K562 (cell line): ENCODE data around the gene PSD2. TPM values are rescaled to one million over a fixed set of nuclear protein-coding genes. Genes with fewer than 3 reads are reported as not detected.
A peak's percentile ranks its signal among the peaks of the same experiment; 100 is the strongest.

Experiments used
- ATAC-seq: fragments of 200-7000 bp; cut with Tn5 transposase; 3 replicates; pipeline ENCODE4 v1.9.1; 2020; ENCODE audit warnings: moderate library complexity
- BruUV-seq: library from RNA; stranded (reverse); fragments of 400-500 nt; replicated peaks from 2 replicates; lab custom pipeline; 2021; lab: Mats Ljungman, UMichigan
- CTCF ChIA-PET: fragments of 300-600 bp; formaldehyde crosslinking; extraction: SDS; loops from one replicate; lab custom pipeline; 2021; ENCODE audit warnings: low intra/inter-chr PET ratio; lab: Yijun Ruan, JAX
- POLR2A ChIA-PET: fragments of 300-600, 350-650 bp; sonication (Branson Sonifier 250); formaldehyde crosslinking; extraction: SDS; loops from one replicate; lab custom pipeline; 2021; ENCODE audit warnings: antibody characterized with exemption, inconsistent platforms; lab: Yijun Ruan, JAX
- DNase-seq, 4 experiments: peaks; one replicate each; pipeline versions ENCODE4 v3.0.0 to v3.0.0-alpha.2; 2011 to 2018; ENCODE audit warnings: low spot score in 3 of 4, mixed read lengths in 3 of 4; ENCODE audit errors: extremely low read depth in 1 of 4
- FAIRE-seq: peaks from 2 replicates; lab custom pipeline; 2011; peaks lifted over from hg19 to GRCh38; lab: Jason Lieb, UNC
- H2AFZ ChIP-seq: 2 replicates; pipeline ENCODE4 v1.6.0; 2011; ENCODE audit warnings: low read depth, low read length, control low read depth, inconsistent platforms
- H3K27ac ChIP-seq: fragments of 200-600 bp; 3 replicates; pipeline ENCODE4 v1.8.0; 2011; ENCODE audit warnings: low read depth, mild to moderate bottlenecking, control low read depth, inconsistent platforms, low read length, moderate library complexity, mixed read lengths; ENCODE audit errors: extremely low read depth
- H3K27me3 ChIP-seq, 2 experiments: fragments of 300-600 bp in 1 of 2; 2 replicates in 1 of 2; 3 replicates in 1 of 2; pipeline versions ENCODE4 v1.6.0 to v1.8.0; 2011; ENCODE audit warnings: inconsistent platforms in 2 of 2, low read length in 2 of 2, mild to moderate bottlenecking in 1 of 2, mixed read lengths in 1 of 2, moderate library complexity in 1 of 2; ENCODE audit not compliant: control insufficient read depth in 2 of 2, insufficient read depth in 2 of 2
- H3K36me3 ChIP-seq: fragments of 300-600 bp; 3 replicates; pipeline ENCODE4 v1.8.0; 2011; ENCODE audit warnings: mild to moderate bottlenecking, low read length, inconsistent platforms; ENCODE audit not compliant: control insufficient read depth, insufficient read depth
- H3K4me1 ChIP-seq, 2 experiments: fragments of 200-600 bp in 1 of 2; replicated peaks in 1 of 2; 2 replicates in 1 of 2; 3 replicates in 1 of 2; pipeline versions ENCODE4 v1.5.1 to v1.8.0; 2011; ENCODE audit warnings: inconsistent platforms in 2 of 2, low read length in 2 of 2, mild to moderate bottlenecking in 1 of 2, mixed read lengths in 1 of 2, moderate library complexity in 1 of 2; ENCODE audit not compliant: control insufficient read depth in 2 of 2, insufficient read depth in 2 of 2
- H3K4me2 ChIP-seq: 2 replicates; pipeline ENCODE4 v1.6.1; 2011; ENCODE audit warnings: low read length, control low read depth, inconsistent platforms, mixed read lengths; ENCODE audit not compliant: insufficient read depth
- H3K4me3 ChIP-seq: fragments of 200-600 bp; sonication (generic), shearing (Covaris generic); 2 replicates; pipeline ENCODE4 v1.5.1; 2016; ENCODE audit warnings: control low read depth, inconsistent platforms
- H3K79me2 ChIP-seq: fragments of 200-600 bp; 3 replicates; pipeline ENCODE4 v1.8.0; 2011; ENCODE audit warnings: low read length, inconsistent platforms; ENCODE audit not compliant: control insufficient read depth, insufficient read depth
- H3K9ac ChIP-seq, 2 experiments: 2 replicates each; pipeline versions ENCODE4 v1.6.0 to v1.6.1; 2011; ENCODE audit warnings: low read depth in 2 of 2, low read length in 2 of 2, control low read depth in 1 of 2, inconsistent platforms in 1 of 2, mild to moderate bottlenecking in 1 of 2, mixed read lengths in 1 of 2; ENCODE audit not compliant: insufficient read depth in 1 of 2
- H3K9me1 ChIP-seq: one replicate; pipeline ENCODE4 v1.6.0; 2011; ENCODE audit warnings: inconsistent platforms, mild to moderate bottlenecking, low read length, moderate library complexity; ENCODE audit not compliant: control insufficient read depth, insufficient read depth
- H3K9me3 ChIP-seq: replicated peaks from 2 replicates; pipeline ENCODE4 v1.5.1; 2011; ENCODE audit warnings: low read depth, low read length, inconsistent platforms; ENCODE audit not compliant: control insufficient read depth, insufficient read depth
- H4K20me1 ChIP-seq: replicated peaks from 2 replicates; pipeline ENCODE4 v1.6.1; 2011; ENCODE audit warnings: low read length, inconsistent platforms, mixed read lengths; ENCODE audit not compliant: control insufficient read depth, insufficient read depth
- HNRNPLL ChIP-seq: fragments of 200-400 bp; formaldehyde crosslinking; IDR thresholded peaks from 2 replicates; pipeline ENCODE4 v1.6.1; 2017; ENCODE audit warnings: low read length, low read depth, mild to moderate bottlenecking; ENCODE audit not compliant: poor library complexity, severe bottlenecking
- KDM5B ChIP-seq: fragments of 200-600 bp; sonication (generic); IDR thresholded peaks from 2 replicates; pipeline ENCODE4 v1.6.1; 2012; ENCODE audit warnings: low read depth, mild to moderate bottlenecking, moderate library complexity, low read length, control low read depth, inconsistent platforms; ENCODE audit not compliant: insufficient replicate concordance
- MAFF ChIP-seq: IDR thresholded peaks from 2 replicates; pipeline ENCODE4 v1.6.1; 2012; ENCODE audit warnings: low read length, improper control_type of control experiment
- PATZ1 ChIP-seq: fragments of 250-450 bp; sonication (Bioruptor Pico); IDR thresholded peaks from 2 replicates; pipeline ENCODE4 v1.5.0; 2020; ENCODE audit warnings: mild to moderate bottlenecking, borderline replicate concordance
- ZNF121 ChIP-seq: sonication (generic); formaldehyde crosslinking; conservative IDR thresholded peaks from 2 replicates; pipeline ENCODE4 v1.8.0; 2022; ENCODE audit warnings: missing genetic modification reagents
- WGBS: fragments of 100-300 bp; shearing (Covaris generic); methylation state at CpG from one replicate; pipeline ENCODE4 v1.1.6; 2016; ENCODE audit warnings: low coverage, mixed read lengths; ENCODE audit not compliant: insufficient coverage; ENCODE audit errors: missing lambda C conversion rate; 5-methylcytosine and 5-hydroxymethylcytosine counted together
- in situ Hi-C: fragments of 300-500 bp; cut with MboI; formaldehyde crosslinking; loops from 4 replicates; pipeline ENCODE4 v1.15.0; 2018; ENCODE audit warnings: inconsistent platforms, mixed read lengths
- intact Hi-C: fragments of 100-400 bp; cut with micrococcal nuclease; formaldehyde crosslinking; loops from 2 replicates; pipeline ENCODE4 v1.14.2; 2022
- polyA plus RNA-seq, 8 experiments: library from polyadenylated mRNA; depleted of rRNA in 4 of 8; stranded (reverse) in 5 of 8; unstranded in 3 of 8; fragments of >200 nt; fragmentation: Nextera tagmentation in 2 of 8; fragmentation: Illumina TruSeq in 1 of 8; extraction: Ambion mirVana in 2 of 8; extraction: Trizol in 1 of 8; gene quantifications; 2 replicates each; pipeline versions ENCODE4 v1.2.1 to v1.2.3, GENCODE V29; 2011 to 2014; ENCODE audit warnings: inconsistent platforms in 1 of 8, missing spikeins in 1 of 8
- total RNA-seq, 7 experiments: library from RNA; depleted of rRNA in 6 of 7; stranded (reverse); fragments of >200 nt in 6 of 7; fragmentation: Illumina TruSeq in 2 of 7; extraction: Trizol in 2 of 7; gene quantifications; 2 replicates each; pipeline versions ENCODE4 v1.2.1 to v1.2.3, GENCODE V29; 2011 to 2021; ENCODE audit warnings: low replicate concordance in 1 of 7

PSD2 gene
- total and polyA plus RNA-seq, 9 of the 15 experiments (the other 6 are each of a cell fraction or from before 2014, with no cell fraction given): 0.01 to 0.09 (median 0.04) TPM; not detected in 4

GRCh38 chr5:139783436-139783965 is 12.1 kb upstream of the PSD2 start:
- no peak overlapping the region for H3K9ac ChIP-seq
- ChIA-PET POLR2A (interaction anchor here (0.5 to 0.7 kb wide), 2 partner anchors 191 to 412 kb away, joined by 3 read pairs; no protein-coding TSS in a partner anchor), CTCF (interaction anchor here (1.1 kb wide), 1 partner anchor 186 kb away, joined by 4 read pairs; no protein-coding TSS in a partner anchor)
- H3K36me3 ChIP-seq: no peaks in the 10 kb centered on the region
- DNase-seq: no peak
- H3K4me1 ChIP-seq: peaks cover 0 to 12% of the 10 kb centered on the region in 2 experiments; a peak in 2 of 5 replicates
- WGBS: 1% methylated on average over 7 of the region's 7 CpGs
- no peak overlapping the region for H2AFZ ChIP-seq
- ATAC-seq: no peak
- in situ Hi-C loops: no loop called here
- H3K27ac ChIP-seq: no peak overlapping the region
- no peaks in the 10 kb centered on the region for H3K79me2 ChIP-seq
- no TSS peak for BruUV-seq
- no peaks in the 10 kb centered on the region for H3K9me3 ChIP-seq
- H3K27me3 ChIP-seq: peaks cover 19 to 35% of the 10 kb centered on the region in 2 experiments
- no peak for FAIRE-seq
- H3K4me2 ChIP-seq: no peak overlapping the region
- H4K20me1 ChIP-seq: 0 out of 2 replicates have a peak, but pooled peaks cover 3% of the 10 kb centered on the region
- H3K9me1 ChIP-seq: no peaks in the 10 kb centered on the region
- intact Hi-C loops: loop anchor here (10.0 kb wide), 1 partner anchor 571 kb away; no protein-coding TSS in a partner anchor
- no peak overlapping the region for H3K4me3 ChIP-seq
- TF ChIP-seq KDM5B (no peak), HNRNPLL (no peak), PATZ1 (no peak), MAFF (no peak), ZNF121 (peak; percentile 81)
- TF ChIP-seq, all 486 proteins: peak for 1
